Lung microvascular endothelial cell (primary cell): ENCODE data around the gene MBOAT1. TPM values are rescaled to one million over a fixed set of nuclear protein-coding genes. Genes with fewer than 3 reads are reported as not detected.

Experiments
- total RNA-seq: library from RNA; depleted of rRNA; stranded (reverse); fragments of >200 nt; gene quantifications from 2 replicates; pipeline ENCODE4 v1.2.1, GENCODE V29; 2014

The MBOAT1 gene
- total RNA-seq, 1 donor from 2014 or later: 9.5 TPM

Other genes starting within 250 kb of the MBOAT1 start
- gene E2F3, start 189.4 kb upstream of the MBOAT1 start, total RNA-seq: 3.5 and 4.0 TPM in 2 replicates